HepG2 (cell line): Measurements from ENCODE around the gene RRBP1. TPM values are rescaled to one million over a fixed set of nuclear protein-coding genes. Genes with fewer than 3 reads are reported as not detected.
A peak's percentile ranks its signal among the peaks of the same experiment; 100 is the strongest.

Source experiments
- ATAC-seq: fragments of 200-7000 bp; cut with Tn5 transposase; 3 replicates; pipeline ENCODE4 v1.9.1; 2020; ENCODE audit warnings: mild to moderate bottlenecking, moderate library complexity
- BruUV-seq: library from RNA; stranded (reverse); fragments of 400-500 nt; replicated peaks from 2 replicates; lab custom pipeline; 2021; lab: Mats Ljungman, UMichigan
- CTCF ChIA-PET: fragments of 300-600 bp; formaldehyde crosslinking; extraction: SDS; loops from one replicate; lab custom pipeline; 2021; ENCODE audit warnings: low total read pairs, inconsistent platforms, low intra/inter-chr PET ratio; lab: Yijun Ruan, JAX
- POLR2A ChIA-PET: fragments of 350-600 bp; sonication (Branson Sonifier 250); formaldehyde crosslinking; loops from one replicate; lab custom pipeline; 2020; ENCODE audit warnings: antibody characterized with exemption, inconsistent platforms; lab: Yijun Ruan, JAX
- DNase-seq: peaks from one replicate; pipeline ENCODE4 v3.0.0-alpha.2; 2015; ENCODE audit warnings: low spot score
- FAIRE-seq: peaks from 3 replicates; lab custom pipeline; 2011; peaks lifted over from hg19 to GRCh38; lab: Jason Lieb, UNC
- H2AFZ ChIP-seq: one replicate; pipeline ENCODE4 v1.6.1; 2011; ENCODE audit warnings: low read length, inconsistent platforms
- H3K27ac ChIP-seq: fragments of 300-600 bp; 3 replicates; pipeline ENCODE4 v1.8.0; 2011; ENCODE audit warnings: mixed run types, mild to moderate bottlenecking, mixed read lengths, low read length, inconsistent platforms; ENCODE audit not compliant: insufficient read depth; ENCODE audit errors: extremely low read length
- H3K27me3 ChIP-seq, 2 experiments: fragments of 200-600 bp in 1 of 2; 2 replicates in 1 of 2; 3 replicates in 1 of 2; pipeline versions ENCODE4 v1.6.0 to v1.8.0; 2011; ENCODE audit warnings: low read length in 2 of 2, mild to moderate bottlenecking in 2 of 2, moderate library complexity in 2 of 2, inconsistent platforms in 1 of 2; ENCODE audit not compliant: insufficient read depth in 2 of 2, control insufficient read depth in 1 of 2
- H3K36me3 ChIP-seq, 2 experiments: fragments of 200-600 bp in 1 of 2; replicated peaks in 1 of 2; 2 replicates in 1 of 2; 3 replicates in 1 of 2; pipeline versions ENCODE4 v1.5.1 to v1.8.0; 2011; ENCODE audit warnings: low read length in 2 of 2, inconsistent platforms in 1 of 2; ENCODE audit not compliant: insufficient read depth in 2 of 2, control insufficient read depth in 1 of 2
- H3K4me1 ChIP-seq: 2 replicates; pipeline ENCODE4 v1.5.1; 2012; ENCODE audit warnings: low read length, inconsistent platforms; ENCODE audit not compliant: insufficient read depth
- H3K4me2 ChIP-seq: 2 replicates; pipeline ENCODE4 v1.6.0; 2011; ENCODE audit warnings: low read depth, low read length, inconsistent platforms
- H3K4me3 ChIP-seq, 3 experiments: fragments of 200-600 bp in 1 of 3; sonication (generic), shearing (Covaris generic) in 1 of 3; replicated peaks in 1 of 3; 2 replicates each; pipeline ENCODE4 v1.5.1; 2011 to 2016; ENCODE audit warnings: low read length in 3 of 3, inconsistent platforms in 2 of 3, low read depth in 2 of 3, mild to moderate bottlenecking in 2 of 3, control low read depth in 1 of 3, mixed read lengths in 1 of 3; ENCODE audit not compliant: insufficient read depth in 1 of 3
- H3K79me2 ChIP-seq: one replicate; pipeline ENCODE4 v1.6.1; 2011; ENCODE audit warnings: low read length, inconsistent platforms; ENCODE audit not compliant: insufficient read depth
- H3K9ac ChIP-seq: 2 replicates; pipeline ENCODE4 v1.6.0; 2011; ENCODE audit warnings: mild to moderate bottlenecking, low read depth, low read length, inconsistent platforms; ENCODE audit not compliant: insufficient read depth
- H3K9me3 ChIP-seq: 2 replicates; pipeline ENCODE4 v1.5.1; 2012; ENCODE audit warnings: mild to moderate bottlenecking, low read length
- H4K20me1 ChIP-seq: 2 replicates; pipeline ENCODE4 v1.6.0; 2011; ENCODE audit warnings: inconsistent platforms, mild to moderate bottlenecking, low read length, moderate library complexity; ENCODE audit not compliant: insufficient read depth
- KLF12 ChIP-seq: sonication (generic); formaldehyde crosslinking; IDR thresholded peaks from 2 replicates; pipeline ENCODE4 v1.4.0; 2020; ENCODE audit warnings: missing genetic modification reagents, borderline replicate concordance
- MXD4 ChIP-seq: IDR thresholded peaks from 2 replicates; pipeline ENCODE4 v1.6.1; 2016; ENCODE audit warnings: mild to moderate bottlenecking, missing biosample characterization, missing genetic modification reagents
- PAXIP1 ChIP-seq: sonication (generic); formaldehyde crosslinking; conservative IDR thresholded peaks from 2 replicates; pipeline ENCODE4 v1.4.0; 2020; ENCODE audit warnings: mild to moderate bottlenecking, missing genetic modification reagents, moderate library complexity
- RBM22 ChIP-seq: fragments of 200-400 bp; formaldehyde crosslinking; optimal IDR thresholded peaks from 2 replicates; pipeline ENCODE3; 2017; ENCODE audit warnings: mild to moderate bottlenecking, low read length, moderate library complexity
- SAP130 ChIP-seq: IDR thresholded peaks from 2 replicates; pipeline ENCODE4 v1.6.1; 2016; ENCODE audit warnings: low read depth
- SIX4 ChIP-seq: sonication (generic); formaldehyde crosslinking; IDR thresholded peaks from 2 replicates; pipeline ENCODE4 v1.4.0; 2020; ENCODE audit warnings: missing genetic modification reagents
- ZNF318 ChIP-seq: sonication (generic); formaldehyde crosslinking; IDR thresholded peaks from 2 replicates; pipeline ENCODE4 v1.4.0; 2020; ENCODE audit warnings: mild to moderate bottlenecking, missing genetic modification reagents
- ZNF691 ChIP-seq: sonication (generic); formaldehyde crosslinking; IDR thresholded peaks from 2 replicates; pipeline ENCODE4 v1.4.0; 2020; ENCODE audit warnings: missing genetic modification reagents, low read depth, mild to moderate bottlenecking, borderline replicate concordance
- ZNF879 ChIP-seq: sonication (generic); formaldehyde crosslinking; IDR thresholded peaks from 2 replicates; pipeline ENCODE4 v1.8.1; 2023; ENCODE audit warnings: missing genetic modification reagents
- ZSCAN5A ChIP-seq: sonication (generic); formaldehyde crosslinking; IDR thresholded peaks from 2 replicates; pipeline ENCODE4 v1.8.0; 2022; ENCODE audit warnings: mild to moderate bottlenecking, missing genetic modification reagents, borderline replicate concordance
- WGBS: methylation state at CpG from one replicate; pipeline ENCODE4 v1.1.6; 2017; ENCODE audit warnings: low lambda C conversion rate; 5-methylcytosine and 5-hydroxymethylcytosine counted together
- in situ Hi-C: cut with HindIII; loops from 2 replicates; pipeline ENCODE4 v1.10.0; 2017; ENCODE audit warnings: low pct_unique_long_range_greater_than_20kb; ENCODE audit not compliant: extremely low pct_ligation_motif_present
- intact Hi-C: fragments of 100-400 bp; cut with micrococcal nuclease; formaldehyde crosslinking; loops from one replicate; pipeline ENCODE4 v1.10.0; 2022; ENCODE audit not compliant: unreplicated experiment
- polyA plus RNA-seq, 8 experiments: library from polyadenylated mRNA; depleted of rRNA in 3 of 8; stranded (reverse) in 7 of 8; unstranded in 1 of 8; fragments of >200 nt; fragmentation: Illumina TruSeq in 4 of 8; extraction: Trizol in 4 of 8; gene quantifications; 2 replicates each; pipeline versions ENCODE4 v1.2.1 to v1.2.3, GENCODE V29; 2011 to 2016; ENCODE audit warnings: low read depth in 4 of 8, missing spikeins in 1 of 8, mixed read lengths in 1 of 8; ENCODE audit not compliant: insufficient read depth in 1 of 8
- total RNA-seq, 5 experiments: library from RNA; depleted of rRNA; stranded (reverse); fragments of >200 nt; fragmentation: Illumina TruSeq; extraction: Trizol; gene quantifications; 2 replicates each; pipeline ENCODE4 v1.2.3, GENCODE V29; 2016; ENCODE audit warnings: low read depth in 1 of 5

The RRBP1 gene
- total and polyA plus RNA-seq, 2 of the 13 experiments (the other 11 are each of a cell fraction or from before 2014, with no cell fraction given) = 150 to 222 TPM

DNA sequence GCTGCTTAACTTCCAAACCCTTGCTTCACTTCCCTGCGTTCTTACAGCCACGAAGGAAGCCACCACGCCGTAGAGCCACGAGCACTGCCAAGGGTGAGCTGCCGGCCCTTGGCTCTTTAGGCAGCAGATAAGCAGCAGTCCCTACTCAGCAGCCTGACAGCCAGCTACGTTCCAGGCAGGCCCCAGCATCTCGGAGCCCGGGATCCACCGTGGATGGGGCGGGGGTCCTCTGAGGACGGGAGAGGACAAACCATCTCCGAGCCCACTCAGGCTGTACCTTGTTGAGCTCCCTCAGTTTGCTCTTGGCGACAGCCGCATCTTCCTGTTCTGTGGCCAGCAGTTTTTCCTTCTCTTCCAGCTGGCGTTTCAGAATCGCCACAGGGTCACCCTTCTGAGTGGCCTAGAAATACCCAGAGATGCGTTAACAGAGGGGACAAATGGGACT is 40.5 kb downstream of the RRBP1 start:
- no peak for ATAC-seq
- no peaks in the 10 kb centered on the region for H3K27me3 ChIP-seq
- peaks cover 11% of the 10 kb centered on the region for H3K4me1 ChIP-seq
- in situ Hi-C loops = no loop called here
- H3K9ac ChIP-seq = no peak overlapping the region
- ChIA-PET CTCF (no interaction called here), POLR2A (no interaction called here)
- H3K9me3 ChIP-seq = no peaks in the 10 kb centered on the region
- no peak for DNase-seq
- H3K27ac ChIP-seq = no peak overlapping the region
- no peak overlapping the region for H2AFZ ChIP-seq
- H3K79me2 ChIP-seq = peaks cover 57% of the 10 kb centered on the region
- intact Hi-C loops = no loop called here
- BruUV-seq = no TSS peak
- over 99% methylated on average over 18 of the region's 18 CpGs for WGBS
- H3K4me2 ChIP-seq = no peak overlapping the region
- no peak overlapping the region for H3K4me3 ChIP-seq
- no peak for FAIRE-seq
- H4K20me1 ChIP-seq = peaks cover 84% of the 10 kb centered on the region
- H3K36me3 ChIP-seq = peaks cover 71 to 95% of the 10 kb centered on the region in 2 experiments
- no peak for TF ChIP-seq MXD4 (CRISPR knock-in tag)
- TF ChIP-seq KLF12 (CRISPR knock-in tag) = no peak
- no peak for TF ChIP-seq SAP130
- TF ChIP-seq SIX4 (CRISPR knock-in tag) = no peak
- no peak for TF ChIP-seq ZNF879 (CRISPR knock-in tag)
- TF ChIP-seq ZSCAN5A (CRISPR knock-in tag) = no peak
- peak; percentile 84 for TF ChIP-seq RBM22
- TF ChIP-seq ZNF318 = 0 out of 2 replicates have a peak, but pooled peaks have one; percentile 20
- no peak for TF ChIP-seq PAXIP1 (CRISPR knock-in tag)
- 0 out of 2 replicates have a peak, but pooled peaks have one; percentile 37 for TF ChIP-seq ZNF691 (CRISPR knock-in tag)
